Measurements from ENCODE around the gene TPM2.

TPM2 gene

DNA sequence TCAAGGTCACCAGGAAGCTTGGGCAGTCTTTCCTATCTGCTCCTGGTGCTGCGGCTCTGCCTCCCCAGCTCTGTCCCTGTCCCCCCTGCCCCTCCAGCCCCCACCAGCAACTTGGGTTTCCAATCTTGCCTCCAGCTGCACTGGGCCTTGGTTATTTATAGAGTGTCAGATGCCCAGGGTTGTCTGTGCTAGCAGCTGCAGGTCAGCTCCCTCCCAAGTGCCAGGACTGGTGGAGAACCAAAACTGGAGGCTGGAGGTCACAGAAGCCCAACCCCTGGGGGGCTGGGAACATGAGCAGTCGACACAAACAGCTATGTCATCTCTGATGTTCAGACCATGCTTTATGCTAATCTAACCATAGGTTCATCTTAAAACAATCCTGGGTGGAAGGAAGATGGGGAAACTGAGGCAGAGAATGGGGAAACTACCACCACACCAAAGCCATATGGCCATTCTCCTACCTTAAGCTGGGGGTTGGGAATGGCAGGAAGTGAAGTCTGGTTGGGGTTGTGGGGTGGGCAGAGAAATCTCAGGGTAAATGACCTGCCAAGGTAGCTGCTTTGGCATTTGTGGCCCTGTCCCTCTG lies 1.7 kb downstream of the TPM2 start:
- Histone ChIP-seq H3K36me3 (ENCODE audit: low read length) (no peaks in the 10 kb centered on the region), H3F3A (ENCODE audit: insufficient read depth) (no peaks in the 10 kb centered on the region), H3K9me2 (replicated peaks; ENCODE audit: insufficient read depth, low read length) (no peaks in the 10 kb centered on the region), H3K79me2 (ENCODE audit: insufficient read depth, low read length) (no peaks in the 10 kb centered on the region), H3K4me3 (ENCODE audit: insufficient read depth, low read length, poor library complexity, severe bottlenecking) (no peak overlapping the region), H2AFZ (ENCODE audit: low read depth, low read length, severe bottlenecking) (no peak overlapping the region), H3K27ac (ENCODE audit: low read depth, low read length) (no peak overlapping the region), H3K4me2 (ENCODE audit: low read depth, low read length, poor library complexity, severe bottlenecking) (no peak overlapping the region), H3K27me3 (ENCODE audit: low read length) (no peaks in the 10 kb centered on the region), H3K9ac (ENCODE audit: low read length) (no peak overlapping the region), H3K9me3 (ENCODE audit: insufficient read depth, low read length) (no peaks in the 10 kb centered on the region), H4K20me1 (ENCODE audit: low read depth, low read length) (no peaks in the 10 kb centered on the region)
- TF ChIP-seq, protein P1, sequence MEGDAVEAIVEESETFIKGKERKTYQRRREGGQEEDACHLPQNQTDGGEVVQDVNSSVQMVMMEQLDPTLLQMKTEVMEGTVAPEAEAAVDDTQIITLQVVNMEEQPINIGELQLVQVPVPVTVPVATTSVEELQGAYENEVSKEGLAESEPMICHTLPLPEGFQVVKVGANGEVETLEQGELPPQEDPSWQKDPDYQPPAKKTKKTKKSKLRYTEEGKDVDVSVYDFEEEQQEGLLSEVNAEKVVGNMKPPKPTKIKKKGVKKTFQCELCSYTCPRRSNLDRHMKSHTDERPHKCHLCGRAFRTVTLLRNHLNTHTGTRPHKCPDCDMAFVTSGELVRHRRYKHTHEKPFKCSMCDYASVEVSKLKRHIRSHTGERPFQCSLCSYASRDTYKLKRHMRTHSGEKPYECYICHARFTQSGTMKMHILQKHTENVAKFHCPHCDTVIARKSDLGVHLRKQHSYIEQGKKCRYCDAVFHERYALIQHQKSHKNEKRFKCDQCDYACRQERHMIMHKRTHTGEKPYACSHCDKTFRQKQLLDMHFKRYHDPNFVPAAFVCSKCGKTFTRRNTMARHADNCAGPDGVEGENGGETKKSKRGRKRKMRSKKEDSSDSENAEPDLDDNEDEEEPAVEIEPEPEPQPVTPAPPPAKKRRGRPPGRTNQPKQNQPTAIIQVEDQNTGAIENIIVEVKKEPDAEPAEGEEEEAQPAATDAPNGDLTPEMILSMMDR (IDR thresholded peaks at IDR 0.05; ENCODE audit: insufficient read depth, low read length, poor library complexity, severe bottlenecking): no peak
- TF ChIP-seq EZH2phosphoT487 (conservative IDR thresholded peaks at IDR 0.05; ENCODE audit: low read length): no peak

DNA sequence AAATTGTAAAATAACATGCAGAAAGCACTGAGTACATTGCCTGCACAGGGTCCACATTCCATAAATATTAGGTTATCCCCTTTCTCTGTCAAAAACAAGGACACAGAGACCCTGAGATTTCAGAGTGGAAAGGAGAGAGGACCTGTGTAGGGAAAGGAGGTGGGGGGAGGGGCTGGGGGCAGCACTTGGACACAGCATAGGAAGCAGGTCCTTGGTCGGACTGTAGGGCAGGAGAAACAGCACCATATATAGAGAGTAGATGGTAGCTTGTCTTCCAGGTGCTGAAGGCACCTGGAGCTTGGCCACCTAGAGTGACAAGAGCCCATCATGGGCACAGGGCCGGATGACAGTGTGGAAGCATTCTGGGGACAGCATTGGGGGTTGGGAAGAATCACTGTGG lies 2.4 kb downstream of the TPM2 start:
- Histone ChIP-seq H2AFZ (ENCODE audit: low read depth, low read length, severe bottlenecking) (no peak overlapping the region), H3K4me3 (ENCODE audit: insufficient read depth, low read length, poor library complexity, severe bottlenecking) (no peak overlapping the region), H4K20me1 (ENCODE audit: low read depth, low read length) (no peaks in the 10 kb centered on the region)

DNA sequence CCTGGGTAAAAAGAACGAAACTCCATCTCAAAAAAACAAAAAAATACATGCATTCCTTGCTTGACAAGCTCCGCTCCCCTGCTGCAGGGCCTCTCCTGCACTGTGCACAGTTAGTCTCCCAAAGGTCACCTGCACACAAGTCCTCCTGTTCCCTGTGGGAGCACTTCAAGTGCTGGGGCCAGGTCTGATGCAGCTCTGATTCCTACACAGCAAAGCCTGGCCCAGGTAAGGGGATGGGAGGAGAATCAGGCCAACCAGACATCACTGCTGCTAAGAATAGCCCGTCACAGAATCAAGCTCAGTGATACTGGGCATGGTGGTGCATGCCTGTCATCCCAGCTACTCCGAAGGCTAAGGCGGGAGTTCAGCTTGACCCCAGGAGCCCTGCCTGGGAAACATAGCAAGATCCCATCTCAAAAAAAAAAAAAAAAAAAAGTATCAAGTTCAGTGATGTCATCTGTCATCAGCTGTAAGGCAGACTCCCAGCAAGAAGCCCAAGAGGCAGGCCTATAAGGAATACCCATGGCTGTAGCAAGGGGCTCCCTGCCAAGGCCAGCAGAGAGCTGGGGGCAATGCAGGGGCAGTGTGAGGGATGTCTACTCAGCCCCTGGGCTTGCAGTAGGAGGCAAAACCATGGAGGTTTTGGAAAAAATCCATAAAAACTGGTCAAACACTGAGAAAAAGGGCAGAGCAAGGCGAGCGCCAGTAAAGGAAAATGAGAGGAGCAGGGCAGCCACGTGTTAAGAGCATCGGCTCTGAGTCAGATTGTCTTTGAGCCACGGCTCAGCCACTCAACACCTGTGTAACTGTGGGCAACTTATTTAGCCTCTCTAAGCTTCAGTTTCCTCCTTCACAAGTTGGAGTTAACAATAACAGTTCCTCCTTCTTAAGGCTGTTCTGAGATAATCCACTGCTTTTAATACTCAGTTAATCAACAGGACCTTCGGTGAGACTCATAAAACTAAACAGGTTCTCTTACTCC lies 3.2 kb downstream of the TPM2 start:
- Histone ChIP-seq H3K79me2 (ENCODE audit: insufficient read depth, low read length) (no peaks in the 10 kb centered on the region), H3K9ac (ENCODE audit: low read length) (no peak overlapping the region), H4K20me1 (ENCODE audit: low read depth, low read length) (no peaks in the 10 kb centered on the region), H3K9me3 (ENCODE audit: insufficient read depth, low read length) (no peaks in the 10 kb centered on the region), H3K4me2 (ENCODE audit: low read depth, low read length, poor library complexity, severe bottlenecking) (no peak overlapping the region), H3F3A (ENCODE audit: insufficient read depth) (no peaks in the 10 kb centered on the region), H3K4me3 (ENCODE audit: insufficient read depth, low read length, poor library complexity, severe bottlenecking) (no peak overlapping the region), H3K9me2 (replicated peaks; ENCODE audit: insufficient read depth, low read length) (no peaks in the 10 kb centered on the region), H3K27me3 (ENCODE audit: low read length) (no peaks in the 10 kb centered on the region), H3K27ac (ENCODE audit: low read depth, low read length) (no peak overlapping the region), H3K36me3 (ENCODE audit: low read length) (no peaks in the 10 kb centered on the region), H2AFZ (ENCODE audit: low read depth, low read length, severe bottlenecking) (no peak overlapping the region)
- TF ChIP-seq, protein P1 (IDR thresholded peaks at IDR 0.05; ENCODE audit: insufficient read depth, low read length, poor library complexity, severe bottlenecking): no peak
- TF ChIP-seq EZH2phosphoT487 (conservative IDR thresholded peaks at IDR 0.05; ENCODE audit: low read length): no peak

More for the DNA sequence above, 2.4 kb downstream of the TPM2 start:
- Histone ChIP-seq H3K9me2 (replicated peaks; ENCODE audit: insufficient read depth, low read length) (no peaks in the 10 kb centered on the region), H3F3A (ENCODE audit: insufficient read depth) (no peaks in the 10 kb centered on the region), H3K4me2 (ENCODE audit: low read depth, low read length, poor library complexity, severe bottlenecking) (no peak overlapping the region), H3K27ac (ENCODE audit: low read depth, low read length) (no peak overlapping the region), H3K9me3 (ENCODE audit: insufficient read depth, low read length) (no peaks in the 10 kb centered on the region), H3K79me2 (ENCODE audit: insufficient read depth, low read length) (no peaks in the 10 kb centered on the region), H3K27me3 (ENCODE audit: low read length) (no peaks in the 10 kb centered on the region), H3K36me3 (ENCODE audit: low read length) (no peaks in the 10 kb centered on the region), H3K9ac (ENCODE audit: low read length) (no peak overlapping the region)
- TF ChIP-seq, protein P1 (IDR thresholded peaks at IDR 0.05; ENCODE audit: insufficient read depth, low read length, poor library complexity, severe bottlenecking): no peak
- TF ChIP-seq EZH2phosphoT487 (conservative IDR thresholded peaks at IDR 0.05; ENCODE audit: low read length): no peak
